Right renal pelvis (tissue), 4 donors: ENCODE measurements around the gene C12orf76. TPM values are rescaled to one million over a fixed set of nuclear protein-coding genes. Genes with fewer than 3 reads are reported as not detected.
A peak's percentile ranks its signal among the peaks of the same experiment; 100 is the strongest.
"Not testable (repeated sequence)": the region's sequence is repeated elsewhere in the genome, so short reads cannot be mapped to it uniquely, and the experiment has no call there.

Source experiments
- DNase-seq, 4 donors: peaks; one replicate each; pipeline ENCODE4 v3.0.0-alpha.2; 2013; ENCODE audit warnings: low read depth in 4 of 4, low spot score in 3 of 4, missing footprints in 1 of 4
- polyA plus RNA-seq, 4 donors: library from polyadenylated mRNA; unstranded; fragments of 120-200 nt; gene quantifications; one replicate each; pipeline ENCODE4 v1.2.1, GENCODE V29; 2013; ENCODE audit not compliant: insufficient read length in 4 of 4

The C12orf76 gene
- polyA plus RNA-seq, 4 donors: 32.0 to 34.2 (median 33.9) TPM

GRCh38 chr12:110028323-110028722, 20.0 kb downstream of the C12orf76 start:
- no peak for DNase-seq

DNA sequence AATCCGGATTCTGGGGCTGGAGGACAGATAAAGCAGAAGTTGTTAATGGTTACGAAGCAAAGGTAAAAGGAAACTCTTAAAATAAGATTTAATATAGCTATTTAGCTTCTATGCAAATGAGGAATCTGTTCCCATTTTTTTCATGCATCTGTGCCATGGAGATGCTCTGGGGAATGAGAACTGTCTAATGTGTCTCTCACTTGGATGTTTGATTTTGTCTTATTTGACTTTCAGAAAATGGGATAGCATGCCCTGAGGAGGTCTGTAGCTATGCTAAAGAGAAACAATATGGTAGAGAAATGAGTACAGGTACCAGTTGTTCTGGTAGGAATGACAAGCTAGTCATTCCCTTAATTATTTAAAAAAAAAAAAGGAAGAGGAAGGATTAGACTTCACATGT, 24.3 kb downstream of the C12orf76 start:
- DNase-seq: no peak

DNA sequence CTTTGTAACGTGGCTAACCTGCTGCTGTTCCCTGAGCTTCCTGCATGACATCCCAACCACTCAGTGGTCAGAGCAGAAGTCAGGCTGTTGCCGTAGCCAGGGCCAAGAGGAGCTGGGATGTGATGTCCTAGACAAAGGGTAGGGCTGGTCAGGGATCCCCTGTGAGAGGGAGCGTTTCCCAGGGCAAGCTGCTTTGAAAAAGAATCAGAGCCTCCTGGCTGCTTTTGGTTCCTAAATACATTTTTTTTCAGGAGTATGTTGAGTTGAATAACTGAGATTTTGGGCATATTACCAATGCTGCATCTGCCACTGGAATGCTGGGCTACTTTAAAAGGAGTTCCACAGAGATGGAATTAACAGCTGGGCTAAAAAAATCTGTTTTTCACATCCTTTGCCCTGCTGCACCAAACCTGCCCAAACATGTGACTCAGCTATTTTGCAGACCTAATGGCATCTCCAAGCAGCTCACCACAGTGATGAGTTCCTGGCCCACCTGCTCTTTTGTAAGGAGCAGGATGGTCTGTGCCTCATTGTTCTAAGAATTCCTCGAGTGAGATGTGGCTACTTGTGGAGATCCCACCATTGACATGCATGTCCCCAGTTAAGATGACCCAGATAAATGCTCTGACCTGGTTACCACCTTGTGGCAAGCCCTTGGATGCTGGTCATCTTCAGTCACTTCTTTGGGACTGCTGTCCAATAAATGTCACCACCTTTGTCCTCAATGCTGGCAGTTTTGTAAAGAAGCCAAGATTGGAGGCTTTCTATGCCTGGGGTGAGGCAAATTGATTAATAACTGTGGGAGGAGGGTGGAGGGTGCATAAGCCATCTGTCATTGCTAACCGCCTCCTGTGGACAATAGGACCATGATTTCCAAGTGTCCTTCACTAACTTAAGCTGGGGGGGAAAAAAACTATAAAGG, 25.0 kb downstream of the C12orf76 start:
- no peak for DNase-seq

- DNase-seq: no peak
These were observed 27.4 kb downstream of the C12orf76 start for GRCh38 chr12:110020956-110021355.

GRCh38 chr12:110015132-110015531, 33.2 kb downstream of the C12orf76 start:
- DNase-seq: no peak

DNA sequence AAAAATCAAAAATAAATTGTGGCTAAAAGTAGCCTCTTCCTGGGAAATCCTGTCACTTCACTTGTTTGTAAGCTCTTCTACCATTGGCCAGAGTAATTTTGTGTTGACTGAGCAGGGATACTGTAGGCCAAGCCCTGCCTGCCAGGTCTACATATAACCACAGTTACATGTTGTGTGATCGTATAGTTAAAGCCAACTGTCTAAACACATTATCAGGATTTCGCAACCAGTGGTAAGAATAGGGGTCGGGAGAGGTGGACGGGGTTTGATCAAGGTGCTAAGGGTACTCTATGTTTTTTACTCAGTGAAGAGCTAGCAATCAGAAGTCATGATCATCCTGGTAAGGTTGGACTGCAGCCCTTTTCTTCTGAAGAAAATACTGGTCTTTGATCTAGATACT, 35.7 kb downstream of the C12orf76 start:
- DNase-seq: no peak

DNA sequence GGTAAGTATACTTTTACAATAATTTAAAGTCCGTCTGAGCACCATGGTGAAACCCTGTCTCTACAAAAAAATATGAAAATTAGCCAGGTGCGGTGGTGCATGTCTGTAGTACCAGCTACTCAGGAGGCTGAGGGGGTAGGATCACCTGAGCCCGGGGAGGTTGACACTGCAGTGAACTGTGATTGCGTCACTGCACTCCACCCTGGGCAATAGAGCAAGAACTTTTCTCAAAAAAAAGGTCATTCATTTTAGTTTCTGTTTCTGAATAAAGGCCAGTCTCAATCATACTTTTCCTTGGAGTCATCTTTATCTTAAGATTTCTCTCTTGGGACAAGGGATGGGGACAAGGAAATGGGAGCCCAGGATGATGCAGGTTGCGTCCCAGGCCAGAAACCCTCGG, 36.2 kb downstream of the C12orf76 start:
- no peak for DNase-seq

DNA sequence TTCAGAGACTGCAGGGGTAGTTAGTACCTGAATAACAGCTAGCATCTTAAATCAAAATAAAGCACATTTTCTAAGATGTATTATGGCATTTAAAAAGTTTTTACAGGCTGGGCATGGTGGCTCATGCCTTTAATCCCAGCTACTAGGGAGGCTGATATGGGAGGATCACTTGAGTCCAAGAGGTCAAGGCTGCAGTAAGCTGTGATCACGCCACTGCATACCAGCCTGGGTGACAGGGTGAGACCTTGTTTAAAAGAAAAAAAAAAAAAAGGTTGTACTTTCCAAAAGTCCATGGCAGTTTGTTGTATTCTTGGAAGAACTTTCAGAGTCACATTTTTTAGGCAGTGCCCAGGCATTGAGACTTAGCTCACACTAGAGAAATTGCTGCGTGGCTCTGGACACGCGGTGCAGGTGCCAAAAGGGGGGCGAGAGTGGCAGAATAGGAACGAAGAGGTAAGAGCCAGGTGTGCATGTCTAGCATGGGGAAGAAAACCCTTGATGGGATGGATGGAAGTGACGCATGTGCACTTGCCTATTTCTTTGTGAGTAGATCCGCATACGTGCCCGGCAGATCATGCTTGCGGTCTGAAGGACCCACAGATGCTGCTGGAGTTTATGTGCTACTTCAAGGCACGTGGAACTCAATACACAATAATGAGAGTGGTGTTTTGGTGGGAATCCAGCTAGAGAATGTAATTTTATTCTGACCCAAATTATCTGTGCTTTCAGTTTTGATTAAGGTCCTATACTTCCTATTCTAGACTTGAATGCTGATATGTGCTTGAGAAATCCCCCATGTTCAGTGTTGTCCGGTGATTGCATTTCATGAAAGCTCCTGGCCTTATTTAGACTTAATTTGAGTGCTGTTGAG, 37.2 kb downstream of the C12orf76 start:
- no peak for DNase-seq

- DNase-seq: not testable (repeated sequence)
These were observed 39.5 kb downstream of the C12orf76 start for GRCh38 chr12:110008681-110009398.

DNA sequence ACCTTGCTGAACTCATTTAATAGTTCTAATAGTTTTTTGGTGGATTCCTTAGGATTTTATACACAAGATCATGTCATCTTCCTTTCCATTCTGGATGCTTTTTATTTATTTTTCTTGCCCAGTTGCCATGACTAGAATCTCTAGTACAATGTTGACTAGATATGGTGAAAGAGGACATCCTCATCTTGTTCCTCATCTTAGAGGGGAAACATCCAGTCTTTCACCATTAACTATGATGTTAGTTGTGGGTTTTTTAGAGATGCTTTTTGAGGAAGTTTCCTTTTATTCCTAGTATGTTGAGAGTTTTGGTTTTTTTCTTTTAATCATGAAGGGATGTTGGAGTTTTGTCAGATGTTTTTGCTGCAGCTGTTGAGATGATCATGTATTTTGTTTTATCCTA, 40.4 kb downstream of the C12orf76 start:
- no peak for DNase-seq

DNA sequence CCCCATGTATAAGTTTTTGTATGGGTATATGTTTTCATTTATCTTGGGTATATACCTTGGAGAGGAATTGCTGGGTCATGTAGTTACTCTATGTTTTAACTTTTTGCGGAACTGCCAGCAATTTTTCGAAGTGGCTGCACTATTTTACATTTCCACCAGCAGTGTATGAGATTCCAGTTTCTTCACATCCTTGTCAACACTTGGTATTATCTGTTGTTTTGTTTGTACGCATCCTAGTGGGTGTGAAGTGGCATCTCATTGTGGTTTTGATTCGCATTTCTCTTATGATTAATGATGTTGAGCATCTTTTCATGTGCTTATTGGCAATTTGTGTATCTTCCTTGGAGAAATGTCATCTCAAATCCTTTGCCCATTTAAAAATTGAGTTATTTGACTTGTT, 42.2 kb downstream of the C12orf76 start:
- no peak for DNase-seq

- DNase-seq: no peak
These were observed 42.9 kb downstream of the C12orf76 start for GRCh38 chr12:110005319-110005973.

DNA sequence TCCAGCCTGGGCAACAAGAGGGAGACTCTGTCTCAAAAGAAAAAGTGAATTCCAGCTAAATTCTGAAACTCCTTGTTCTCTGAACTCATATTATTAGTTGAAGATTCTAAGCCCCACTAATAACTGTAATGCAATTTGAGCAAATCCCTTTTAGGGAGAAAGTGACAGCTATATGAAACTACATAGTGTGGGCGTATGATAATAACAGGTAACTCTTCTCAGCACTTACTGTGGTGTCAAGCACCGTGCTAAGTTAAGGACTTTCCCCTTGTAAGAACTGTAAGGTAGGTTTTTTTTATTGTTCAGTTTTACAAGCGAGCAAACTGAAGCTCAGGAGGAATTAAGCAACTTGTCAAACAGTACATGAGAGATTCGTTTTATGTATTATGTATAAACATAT, 43.7 kb downstream of the C12orf76 start:
- DNase-seq: no peak

GRCh38 chr12:110002676-110003515, 45.4 kb downstream of the C12orf76 start:
- DNase-seq: no peak

- no peak for DNase-seq
These were observed 46.7 kb downstream of the C12orf76 start for GRCh38 chr12:110001596-110001995.

DNA sequence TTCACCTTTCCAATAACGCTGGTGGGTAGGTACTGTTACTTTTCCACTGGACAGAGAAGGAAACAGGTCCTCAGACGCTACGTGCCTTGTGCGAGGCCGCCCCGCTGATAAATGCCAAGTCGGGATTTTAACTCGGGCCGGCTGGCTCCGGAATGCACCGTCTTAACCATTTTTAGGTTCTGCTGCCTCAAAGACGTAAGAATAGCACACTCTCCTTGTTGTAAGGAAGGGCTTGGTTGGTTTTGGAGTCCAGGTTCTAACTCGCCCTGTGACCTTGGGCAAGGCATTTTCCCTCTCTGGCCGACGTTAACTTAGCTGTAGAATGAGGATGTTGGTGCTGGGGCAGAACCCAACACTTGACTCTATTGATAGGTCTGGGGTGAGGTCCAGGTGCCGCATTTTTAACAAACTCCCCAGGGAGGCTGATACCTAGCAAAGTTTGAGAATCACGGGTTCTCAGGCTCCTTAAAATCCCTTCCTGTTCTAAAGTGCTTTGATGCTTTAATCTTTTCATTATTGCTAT, 48.3 kb downstream of the C12orf76 start:
- DNase-seq: no peak

- no peak for DNase-seq
These were observed 48.7 kb downstream of the C12orf76 start for GRCh38 chr12:109999649-109999971.

- peak; percentile 87 to 92 (median 90) for DNase-seq
These were observed 49.2 kb downstream of the C12orf76 start, which contains the start of gene ANKRD13A for GRCh38 chr12:109998904-109999648. ANKRD13A (plus strand) TSS chr12:109999430; CDS start chr12:109999689, 259 bp downstream.
